HG02852 (cell line): ENCODE measurements around the gene GMEB2.
"Not testable (repeated sequence)": the region's sequence is repeated elsewhere in the genome, so short reads cannot be mapped to it uniquely, and the experiment has no call there.

ENCODE experiments used
- ATAC-seq: cut with Tn5 transposase; IDR thresholded peaks from one replicate; pipeline ENCODE4 v1.9.1; 2021; ENCODE audit warnings: mild to moderate bottlenecking, moderate library complexity; ENCODE audit not compliant: unreplicated experiment

Gene GMEB2

GRCh38 chr20:63657260-63657936, 30.5 kb upstream of the GMEB2 start:
- no peak for ATAC-seq

GRCh38 chr20:63656451-63656850, 29.6 kb upstream of the GMEB2 start:
- no peak for ATAC-seq

GRCh38 chr20:63655249-63655648, 28.3 kb upstream of the GMEB2 start:
- no peak for ATAC-seq

GRCh38 chr20:63653974-63654668, 27.2 kb upstream of the GMEB2 start:
- ATAC-seq, result no peak

- ATAC-seq, result no peak
These were observed 26.4 kb upstream of the GMEB2 start, which contains the start of gene STMN3 for GRCh38 chr20:63653041-63653973. Gene STMN3, minus strand, starts transcription at chr20:63653424. Its CDS starts 79 bp downstream, at chr20:63653345.

GRCh38 chr20:63652192-63652980, 25.5 kb upstream of the GMEB2 start:
- ATAC-seq, result no peak

GRCh38 chr20:63651942-63652191, 25.0 kb upstream of the GMEB2 start:
- ATAC-seq, result no peak

- not testable (repeated sequence) for ATAC-seq
These were observed 23.6 kb upstream of the GMEB2 start for GRCh38 chr20:63650486-63650885.

GRCh38 chr20:63648895-63649589, 22.1 kb upstream of the GMEB2 start:
- no peak for ATAC-seq

- no peak for ATAC-seq
These were observed 21.3 kb upstream of the GMEB2 start for GRCh38 chr20:63648190-63648589.

- ATAC-seq, result no peak
These were observed 18.3 kb upstream of the GMEB2 start for GRCh38 chr20:63645218-63645617.

- no peak for ATAC-seq
These were observed 17.0 kb upstream of the GMEB2 start for GRCh38 chr20:63643946-63644345.

- no peak for ATAC-seq
These were observed 16.6 kb upstream of the GMEB2 start for GRCh38 chr20:63643499-63643898.

GRCh38 chr20:63642527-63643247, 15.8 kb upstream of the GMEB2 start:
- peak; percentile 2 for ATAC-seq

- ATAC-seq, result peak; percentile 75
These were observed 15.1 kb upstream of the GMEB2 start for GRCh38 chr20:63641792-63642523.

GRCh38 chr20:63641146-63641791, 14.4 kb upstream of the GMEB2 start:
- peak; percentile 23 for ATAC-seq

- not testable (repeated sequence) for ATAC-seq
These were observed 13.8 kb upstream of the GMEB2 start for GRCh38 chr20:63640686-63641085.

- no peak for ATAC-seq
These were observed 13.2 kb upstream of the GMEB2 start for GRCh38 chr20:63640086-63640485.
